NOMO-1 treated with DMSO at 0.1 percent for 48 hours (cell line): ENCODE measurements around the gene TRH.
"Not testable (repeated sequence)": the region's sequence is repeated elsewhere in the genome, so short reads cannot be mapped to it uniquely, and the experiment has no call there.

Experiments
- DNase-seq: peaks from one replicate; lab custom pipeline; 2025; ENCODE audit not compliant: unreplicated experiment; lab: John Stamatoyannopoulos, UW

The TRH gene

DNA sequence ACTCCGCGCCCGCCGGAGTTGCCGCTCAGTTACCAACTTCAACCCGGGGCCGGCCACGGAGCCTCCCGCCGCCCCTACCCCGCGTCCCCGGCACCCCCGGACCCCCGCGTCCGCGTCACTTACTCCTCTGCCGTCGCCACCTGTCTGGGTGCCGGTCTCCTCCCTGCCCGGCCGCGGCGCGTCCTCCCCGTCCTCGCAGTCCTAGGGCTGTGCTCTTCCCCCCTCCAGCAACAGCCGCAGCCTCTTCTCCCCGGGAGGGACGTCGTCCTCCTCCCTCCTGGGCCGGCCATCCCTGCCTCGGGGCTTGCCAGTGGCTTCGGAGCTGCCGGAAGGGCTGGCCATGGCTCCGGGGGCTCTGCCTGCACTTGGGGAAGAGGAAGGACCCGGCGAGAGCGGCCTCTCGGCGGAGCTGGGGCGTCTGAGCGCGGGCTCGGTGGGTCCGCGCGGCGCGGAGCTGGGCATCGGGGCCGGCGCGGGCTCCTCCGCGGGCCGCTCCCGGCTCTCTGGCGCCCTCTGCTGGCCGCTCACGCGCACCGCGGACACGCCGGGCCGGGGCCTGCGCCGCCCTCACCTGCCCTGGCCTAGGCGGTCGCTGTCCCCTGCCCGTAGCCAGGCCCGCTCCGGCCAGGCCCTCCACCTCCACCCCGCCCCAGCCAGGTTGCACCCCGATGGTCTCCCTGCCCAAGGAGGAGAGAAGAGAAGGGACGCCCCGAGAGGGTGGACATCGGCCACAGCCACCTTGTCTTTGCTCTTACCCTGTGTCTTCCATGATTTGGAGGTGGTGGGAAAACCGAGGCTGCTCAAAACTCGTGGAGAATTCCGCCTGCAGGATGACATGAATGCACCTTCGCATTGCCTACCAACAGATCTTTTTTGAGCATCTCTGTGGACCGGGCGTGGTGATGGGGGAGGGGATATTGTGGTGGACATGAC is 28.4 kb downstream of the TRH start:
- DNase-seq, result peak; percentile 14

DNA sequence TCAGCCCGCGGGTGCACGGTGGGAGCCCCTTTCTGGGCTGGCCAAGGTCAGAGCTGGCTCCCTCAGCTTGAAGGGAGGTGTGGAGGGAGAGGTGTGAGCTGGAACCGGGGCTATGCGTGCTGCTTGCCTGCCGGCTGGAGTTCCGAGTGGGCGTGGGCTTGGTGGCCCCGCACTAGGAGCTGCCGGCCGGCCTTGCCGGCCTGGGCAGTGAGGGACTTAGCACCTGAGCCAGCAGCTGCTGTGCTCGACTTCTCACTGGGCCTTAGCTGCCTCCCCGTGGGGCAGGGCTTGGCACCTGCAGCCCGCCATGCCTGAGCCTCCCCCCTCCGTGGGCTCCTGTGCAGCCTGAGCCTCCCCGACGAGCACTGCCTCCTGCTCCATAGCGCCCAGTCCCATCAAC is 36.0 kb downstream of the TRH start:
- no peak for DNase-seq

DNA sequence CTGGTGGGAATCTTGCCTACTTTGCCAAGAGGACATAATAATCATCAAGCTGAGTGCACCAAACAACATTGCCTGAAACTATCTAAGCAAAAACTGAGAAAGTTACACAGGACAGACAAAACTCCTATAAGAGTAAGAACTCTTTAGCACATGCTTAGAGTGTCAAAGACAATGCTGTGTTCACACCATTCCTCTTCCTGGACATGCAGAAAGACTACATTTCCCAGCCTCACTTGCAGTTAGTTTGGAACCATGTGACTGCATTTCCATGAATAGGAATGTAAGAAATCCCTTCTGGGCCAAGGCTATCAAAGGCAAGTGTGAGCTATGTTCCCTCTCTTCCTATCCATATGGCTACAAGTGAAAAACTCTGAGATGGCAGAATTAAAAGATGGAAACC is 37.6 kb downstream of the TRH start:
- DNase-seq, result not testable (repeated sequence)

DNA sequence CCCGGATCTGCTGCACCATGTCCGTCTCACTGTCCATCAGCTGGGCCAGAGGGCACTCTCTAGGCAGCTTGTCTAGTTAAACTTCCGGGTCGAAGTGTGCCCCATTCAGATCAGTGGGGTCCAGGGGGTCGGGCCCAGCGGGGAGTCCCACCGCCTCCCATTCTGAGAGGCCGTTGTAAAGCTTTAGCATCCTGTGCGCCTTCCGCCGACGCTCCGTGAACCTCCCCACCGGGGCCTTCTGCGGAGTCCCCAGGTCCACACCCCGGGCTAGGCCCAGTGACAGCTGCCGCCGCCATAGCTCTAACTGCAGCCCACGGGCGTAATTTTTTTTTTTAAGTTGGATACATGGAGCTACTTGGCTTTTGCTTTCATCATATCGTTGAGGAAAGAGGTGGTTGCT is 38.7 kb downstream of the TRH start:
- not testable (repeated sequence) for DNase-seq

DNA sequence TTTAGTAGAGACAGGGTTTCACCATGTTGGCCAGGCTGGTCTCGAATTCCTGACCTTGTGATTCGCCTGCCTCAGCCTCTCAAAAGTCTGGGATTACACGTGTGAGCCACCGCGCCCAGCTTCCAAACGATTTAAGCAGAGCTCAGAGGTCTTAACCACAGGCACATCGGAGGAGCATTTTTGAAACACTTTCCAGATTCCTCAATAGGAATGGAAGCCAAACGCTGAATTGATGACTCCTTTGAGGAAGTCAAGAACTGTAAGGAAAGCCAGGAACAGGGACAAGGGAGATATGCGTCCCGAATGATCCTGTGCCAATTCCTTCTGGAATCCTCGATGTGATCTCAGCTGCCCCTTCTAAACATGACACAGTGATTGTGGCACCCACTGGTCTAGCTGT is 40.0 kb downstream of the TRH start:
- DNase-seq, result no peak

DNA sequence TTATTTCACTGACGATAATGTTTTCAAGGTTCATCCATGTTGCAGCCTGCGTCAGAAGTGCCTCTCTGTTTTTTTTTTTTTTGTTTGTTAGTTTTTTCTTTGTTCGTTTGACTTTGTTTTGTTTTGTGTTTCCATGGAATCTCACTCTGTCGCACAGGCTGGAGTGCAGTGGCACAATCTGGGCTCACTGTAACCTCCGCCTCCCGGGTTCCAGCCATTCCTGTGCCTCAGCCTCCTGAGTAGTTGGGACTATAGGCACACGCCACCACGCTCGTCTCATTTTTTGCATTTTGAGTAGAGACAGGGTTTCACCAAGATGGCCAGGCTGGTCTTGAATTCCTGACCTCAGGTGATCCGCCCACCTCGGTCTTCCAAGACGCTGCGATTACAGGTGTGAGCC is 43.1 kb downstream of the TRH start:
- DNase-seq, result not testable (repeated sequence)

GRCh38 chr3:130026146-130026829 is 51.8 kb downstream of the TRH start:
- DNase-seq, result not testable (repeated sequence)

DNA sequence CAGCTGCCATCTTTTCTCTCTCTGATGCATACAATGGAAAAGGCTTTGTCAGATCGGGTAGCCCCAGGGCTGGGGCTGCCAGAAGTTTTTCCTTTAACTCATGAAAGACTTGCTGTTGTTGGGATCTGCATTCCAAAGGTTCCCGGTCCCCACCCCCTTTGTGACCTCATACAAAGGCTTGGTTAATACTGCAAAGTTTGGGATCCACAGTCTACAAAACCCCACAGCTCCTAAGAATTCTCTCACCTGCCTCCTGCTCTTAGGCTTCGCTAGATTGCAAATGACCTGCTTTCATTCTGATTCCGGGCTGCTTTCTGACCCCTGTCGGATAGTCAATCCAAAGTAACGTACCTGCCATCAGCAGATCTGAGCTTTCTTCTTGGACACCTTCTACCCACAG is 52.9 kb downstream of the TRH start:
- not testable (repeated sequence) for DNase-seq
